GM23338 (cell line): Measurements from ENCODE around the gene KCMF1. TPM values are rescaled to one million over a fixed set of nuclear protein-coding genes. Genes with fewer than 3 reads are reported as not detected.

Experiments used
- ATAC-seq: fragments of 200-7000 bp; cut with Tn5 transposase; 3 replicates; pipeline ENCODE4 v1.9.1; 2020
- DNase-seq: peaks from one replicate; pipeline ENCODE4 v3.0.0-alpha.2; 2015; ENCODE audit warnings: low spot score
- H2AFZ ChIP-seq: fragments of 200-600 bp; sonication (generic); 2 replicates; pipeline ENCODE4 v1.8.0; 2016; ENCODE audit warnings: antibody characterized with exemption, mild to moderate bottlenecking, moderate library complexity
- H3F3A ChIP-seq: fragments of 200-600 bp; sonication (generic); replicated peaks from 2 replicates; pipeline ENCODE4 v1.8.0; 2017; ENCODE audit warnings: antibody characterized with exemption, mixed run types, low read depth
- H3K27ac ChIP-seq: fragments of 200-600 bp; sonication (generic); 2 replicates; pipeline ENCODE4 v1.6.1; 2016; ENCODE audit warnings: low read depth
- H3K27me3 ChIP-seq: fragments of 200-600 bp; sonication (generic); 2 replicates; pipeline ENCODE4 v1.8.0; 2016; ENCODE audit warnings: mild to moderate bottlenecking, mixed run types, moderate library complexity; ENCODE audit not compliant: insufficient read depth
- H3K36me3 ChIP-seq: fragments of 200-600 bp; sonication (generic); 2 replicates; pipeline ENCODE4 v1.8.0; 2016; ENCODE audit warnings: mild to moderate bottlenecking; ENCODE audit not compliant: insufficient read depth
- H3K4me1 ChIP-seq: fragments of 200-600 bp; sonication (generic); 2 replicates; pipeline ENCODE4 v1.8.0; 2016; ENCODE audit warnings: mild to moderate bottlenecking, moderate library complexity; ENCODE audit not compliant: insufficient read depth
- H3K4me2 ChIP-seq: fragments of 200-600 bp; sonication (generic); 2 replicates; pipeline ENCODE4 v1.7.1; 2017; ENCODE audit warnings: mixed run types
- H3K4me3 ChIP-seq: fragments of 200-600 bp; sonication (generic); 2 replicates; pipeline ENCODE4 v1.6.1; 2016; ENCODE audit warnings: mixed run types
- H3K79me2 ChIP-seq: fragments of 200-600 bp; sonication (generic); replicated peaks from 2 replicates; pipeline ENCODE4 v1.8.0; 2017; ENCODE audit warnings: mild to moderate bottlenecking; ENCODE audit not compliant: insufficient read depth
- H3K9me2 ChIP-seq: fragments of 200-600 bp; sonication (generic); 2 replicates; pipeline ENCODE4 v1.8.0; 2017; ENCODE audit not compliant: insufficient read depth
- H4K20me1 ChIP-seq: fragments of 200-600 bp; sonication (generic); replicated peaks from 2 replicates; pipeline ENCODE4 v1.8.0; 2017; ENCODE audit warnings: mild to moderate bottlenecking; ENCODE audit not compliant: insufficient read depth
- H3K27ac Mint-ChIP-seq: 2 replicates; pipeline ENCODE4 v1.8.0; 2020; ENCODE audit warnings: inconsistent platforms, mild to moderate bottlenecking, moderate library complexity, mixed read lengths
- H3K27me3 Mint-ChIP-seq: 3 replicates; pipeline ENCODE4 v1.8.0; 2022; ENCODE audit warnings: low read depth, mild to moderate bottlenecking, moderate library complexity, mixed read lengths, inconsistent platforms; ENCODE audit not compliant: insufficient read depth, poor library complexity
- H3K36me3 Mint-ChIP-seq: 3 replicates; pipeline ENCODE4 v1.8.0; 2021; ENCODE audit warnings: low read depth, mild to moderate bottlenecking, inconsistent platforms, moderate library complexity, mixed read lengths
- H3K4me1 Mint-ChIP-seq: 3 replicates; pipeline ENCODE4 v1.8.0; 2020; ENCODE audit warnings: mild to moderate bottlenecking, inconsistent platforms, mixed read lengths
- H3K4me3 Mint-ChIP-seq: 3 replicates; pipeline ENCODE4 v1.8.0; 2021; ENCODE audit warnings: moderate library complexity, mild to moderate bottlenecking, inconsistent platforms, mixed read lengths
- H3K9me3 Mint-ChIP-seq: 3 replicates; pipeline ENCODE4 v1.8.0; 2020; ENCODE audit warnings: moderate library complexity, mild to moderate bottlenecking, inconsistent platforms, mixed read lengths
- CREB1 ChIP-seq: fragments of 250-450 bp; sonication (Bioruptor Pico); IDR thresholded peaks from 2 replicates; pipeline ENCODE4 v1.5.0; 2020; ENCODE audit warnings: low read depth, mild to moderate bottlenecking, moderate library complexity
- EZH2 ChIP-seq: fragments of 200-600 bp; sonication (generic); IDR thresholded peaks from one replicate; pipeline ENCODE4 v1.8.0; 2017; ENCODE audit warnings: antibody characterized with exemption, mild to moderate bottlenecking, low read depth; ENCODE audit not compliant: unreplicated experiment
- EZH2phosphoT487 ChIP-seq: fragments of 200-600 bp; sonication (generic); IDR thresholded peaks from one replicate; pipeline ENCODE4 v1.8.1; 2018; ENCODE audit warnings: antibody characterized with exemption; ENCODE audit not compliant: unreplicated experiment
- JUNB ChIP-seq: IDR thresholded peaks from one replicate; pipeline ENCODE4 v1.6.1; 2016; ENCODE audit warnings: antibody characterized with exemption; ENCODE audit not compliant: unreplicated experiment
- NANOG ChIP-seq: IDR thresholded peaks from 2 replicates; pipeline ENCODE4 v1.6.1; 2016; ENCODE audit warnings: antibody characterized with exemption, borderline replicate concordance
- POLR2AphosphoS5 ChIP-seq: IDR thresholded peaks from 2 replicates; pipeline ENCODE4 v1.6.1; 2016; ENCODE audit warnings: antibody characterized with exemption, low read depth
- REST ChIP-seq: IDR thresholded peaks from one replicate; pipeline ENCODE4 v1.6.1; 2018; ENCODE audit warnings: antibody characterized with exemption; ENCODE audit not compliant: unreplicated experiment
- STAT1 ChIP-seq: IDR thresholded peaks from one replicate; pipeline ENCODE4 v1.6.1; 2016; ENCODE audit warnings: antibody characterized with exemption; ENCODE audit not compliant: unreplicated experiment
- ZNF114 ChIP-seq: fragments of 250-450 bp; sonication (Bioruptor Pico); IDR thresholded peaks from 2 replicates; pipeline ENCODE4 v1.5.0; 2020; ENCODE audit warnings: mild to moderate bottlenecking, moderate library complexity
- ZNF331 ChIP-seq: fragments of 250-450 bp; sonication (Bioruptor Pico); IDR thresholded peaks from 2 replicates; pipeline ENCODE4 v1.5.0; 2020; ENCODE audit warnings: low read depth, mild to moderate bottlenecking, moderate library complexity
- ZNF462 ChIP-seq: fragments of 250-450 bp; sonication (Bioruptor Pico); IDR thresholded peaks from 2 replicates; pipeline ENCODE4 v1.5.0; 2020; ENCODE audit warnings: mild to moderate bottlenecking, moderate library complexity
- polyA plus RNA-seq: library from polyadenylated mRNA; unstranded; fragments of >200 nt; fragmentation: Nextera tagmentation; extraction: Ambion mirVana; gene quantifications from 2 replicates; pipeline ENCODE4 v1.2.1, GENCODE V29; 2016
- total RNA-seq: library from RNA; depleted of rRNA; stranded (reverse); fragments of >200 nt; shearing (Covaris generic); gene quantifications from 2 replicates; pipeline ENCODE4 v1.2.3, GENCODE V29; 2014
- TF ChIP-seq, protein P1 (sequence below): IDR thresholded peaks from 2 replicates; pipeline ENCODE4 v1.6.1; 2016; ENCODE audit warnings: antibody characterized with exemption
- TF ChIP-seq, protein P2 (sequence below), 2 experiments: fragments of 200-600 bp in 1 of 2; sonication (generic) in 1 of 2; conservative IDR thresholded peaks; 2 replicates each; pipeline versions ENCODE4 v1.5.1 to v1.6.1; 2016 to 2017; ENCODE audit warnings: antibody characterized with exemption in 2 of 2, low read depth in 2 of 2, mild to moderate bottlenecking in 2 of 2, moderate library complexity in 1 of 2

Gene KCMF1
- total and polyA plus RNA-seq, 2 experiments from 2014 or later = 29.3 to 120 TPM

- peaks cover 30% of the 10 kb centered on the region for H4K20me1 ChIP-seq
- peaks cover 44% of the 10 kb centered on the region for H3K36me3 Mint-ChIP-seq
- peak overlapping the region; percentile 98 for H3K4me3 Mint-ChIP-seq
- DNase-seq (peak; percentile 68), ATAC-seq (peak; percentile 59)
- peaks cover 86% of the 10 kb centered on the region for H3K79me2 ChIP-seq
- H3K36me3 ChIP-seq = peaks cover 22% of the 10 kb centered on the region; the same call in 1 of the 2 replicates
- peaks cover 10% of the 10 kb centered on the region for H3K27me3 Mint-ChIP-seq
- no peak overlapping the region for H2AFZ ChIP-seq
- peak overlapping the region; percentile 81 for H3K4me2 ChIP-seq
- peak overlapping the region; percentile 76 for H3K4me3 ChIP-seq
- H3K4me1 ChIP-seq = peaks cover 18% of the 10 kb centered on the region
- H3K4me1 Mint-ChIP-seq = peaks cover 36% of the 10 kb centered on the region
- peaks cover 3% of the 10 kb centered on the region; the same call in 1 of the 3 replicates for H3K9me3 Mint-ChIP-seq
- H3K27ac Mint-ChIP-seq = peak overlapping the region; percentile 99
- peak overlapping the region; percentile 96 for H3K27ac ChIP-seq
- H3F3A ChIP-seq = peaks cover 11% of the 10 kb centered on the region
- no peaks in the 10 kb centered on the region for H3K9me2 ChIP-seq
- TF ChIP-seq POLR2AphosphoS5 (no peak; the same call in 1 of the 2 replicates), EZH2 (no peak), ZNF462 (CRISPR knock-in tag) (no peak), REST (no peak), JUNB (no peak), CREB1 (no peak), EZH2phosphoT487 (no peak), ZNF331 (CRISPR knock-in tag) (no peak), STAT1 (no peak), ZNF114 (CRISPR knock-in tag) (no peak), NANOG (no peak)
- TF ChIP-seq, protein P1, sequence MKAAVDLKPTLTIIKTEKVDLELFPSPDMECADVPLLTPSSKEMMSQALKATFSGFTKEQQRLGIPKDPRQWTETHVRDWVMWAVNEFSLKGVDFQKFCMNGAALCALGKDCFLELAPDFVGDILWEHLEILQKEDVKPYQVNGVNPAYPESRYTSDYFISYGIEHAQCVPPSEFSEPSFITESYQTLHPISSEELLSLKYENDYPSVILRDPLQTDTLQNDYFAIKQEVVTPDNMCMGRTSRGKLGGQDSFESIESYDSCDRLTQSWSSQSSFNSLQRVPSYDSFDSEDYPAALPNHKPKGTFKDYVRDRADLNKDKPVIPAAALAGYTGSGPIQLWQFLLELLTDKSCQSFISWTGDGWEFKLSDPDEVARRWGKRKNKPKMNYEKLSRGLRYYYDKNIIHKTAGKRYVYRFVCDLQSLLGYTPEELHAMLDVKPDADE = no peak
- TF ChIP-seq, protein P2, sequence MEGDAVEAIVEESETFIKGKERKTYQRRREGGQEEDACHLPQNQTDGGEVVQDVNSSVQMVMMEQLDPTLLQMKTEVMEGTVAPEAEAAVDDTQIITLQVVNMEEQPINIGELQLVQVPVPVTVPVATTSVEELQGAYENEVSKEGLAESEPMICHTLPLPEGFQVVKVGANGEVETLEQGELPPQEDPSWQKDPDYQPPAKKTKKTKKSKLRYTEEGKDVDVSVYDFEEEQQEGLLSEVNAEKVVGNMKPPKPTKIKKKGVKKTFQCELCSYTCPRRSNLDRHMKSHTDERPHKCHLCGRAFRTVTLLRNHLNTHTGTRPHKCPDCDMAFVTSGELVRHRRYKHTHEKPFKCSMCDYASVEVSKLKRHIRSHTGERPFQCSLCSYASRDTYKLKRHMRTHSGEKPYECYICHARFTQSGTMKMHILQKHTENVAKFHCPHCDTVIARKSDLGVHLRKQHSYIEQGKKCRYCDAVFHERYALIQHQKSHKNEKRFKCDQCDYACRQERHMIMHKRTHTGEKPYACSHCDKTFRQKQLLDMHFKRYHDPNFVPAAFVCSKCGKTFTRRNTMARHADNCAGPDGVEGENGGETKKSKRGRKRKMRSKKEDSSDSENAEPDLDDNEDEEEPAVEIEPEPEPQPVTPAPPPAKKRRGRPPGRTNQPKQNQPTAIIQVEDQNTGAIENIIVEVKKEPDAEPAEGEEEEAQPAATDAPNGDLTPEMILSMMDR (conservative IDR thresholded peaks at IDR 0.05; ENCODE audit: low read depth in 2 of 2) = no peak
- no peaks in the 10 kb centered on the region for H3K27me3 ChIP-seq
Measured at GRCh38 chr2:84970210-84970867, 622 bp upstream of the KCMF1 start.
